NOMO-1 treated with DMSO at 0.1 percent for 48 hours (cell line): Measurements from ENCODE around the gene PLPPR5.
"Not testable (repeated sequence)": the region's sequence is repeated elsewhere in the genome, so short reads cannot be mapped to it uniquely, and the experiment has no call there.

Source experiments
- DNase-seq: peaks from one replicate; lab custom pipeline; 2025; ENCODE audit not compliant: unreplicated experiment; lab: John Stamatoyannopoulos, UW

PLPPR5 gene, protein sequence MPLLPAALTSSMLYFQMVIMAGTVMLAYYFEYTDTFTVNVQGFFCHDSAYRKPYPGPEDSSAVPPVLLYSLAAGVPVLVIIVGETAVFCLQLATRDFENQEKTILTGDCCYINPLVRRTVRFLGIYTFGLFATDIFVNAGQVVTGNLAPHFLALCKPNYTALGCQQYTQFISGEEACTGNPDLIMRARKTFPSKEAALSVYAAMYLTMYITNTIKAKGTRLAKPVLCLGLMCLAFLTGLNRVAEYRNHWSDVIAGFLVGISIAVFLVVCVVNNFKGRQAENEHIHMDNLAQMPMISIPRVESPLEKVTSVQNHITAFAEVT

GRCh38 chr1:99004861-99005442, at the start of gene PLPPR5:
Gene PLPPR5, minus strand, starts transcription at chr1:99004861. Its CDS starts 190 bp downstream, at chr1:99004671.
- DNase-seq, result no peak

GRCh38 chr1:99051611-99052283, 47.1 kb upstream of the PLPPR5 start:
- DNase-seq, result no peak

- no peak for DNase-seq
Observed at GRCh38 chr1:99049745-99050144, 45.1 kb upstream of the PLPPR5 start.

DNA sequence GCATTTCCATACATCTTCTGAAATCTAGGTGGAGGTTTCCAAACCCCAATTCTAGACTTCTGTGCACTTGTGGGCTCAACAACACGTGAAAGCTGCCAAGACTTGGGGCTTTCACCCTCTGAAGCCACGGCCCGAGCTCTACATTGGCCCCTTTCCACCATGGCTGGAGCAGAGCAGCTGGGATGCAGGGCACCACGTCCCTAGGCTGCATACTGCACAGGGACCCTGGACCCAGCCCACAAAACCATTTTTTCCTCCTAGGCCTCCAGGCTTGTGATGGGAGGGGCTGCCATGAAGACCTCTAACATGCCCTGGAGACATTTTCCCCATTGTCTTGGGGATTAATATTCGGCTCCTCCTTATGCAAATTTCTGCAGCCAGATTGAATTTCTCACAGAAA, 32.1 kb upstream of the PLPPR5 start:
- DNase-seq, result not testable (repeated sequence)

DNA sequence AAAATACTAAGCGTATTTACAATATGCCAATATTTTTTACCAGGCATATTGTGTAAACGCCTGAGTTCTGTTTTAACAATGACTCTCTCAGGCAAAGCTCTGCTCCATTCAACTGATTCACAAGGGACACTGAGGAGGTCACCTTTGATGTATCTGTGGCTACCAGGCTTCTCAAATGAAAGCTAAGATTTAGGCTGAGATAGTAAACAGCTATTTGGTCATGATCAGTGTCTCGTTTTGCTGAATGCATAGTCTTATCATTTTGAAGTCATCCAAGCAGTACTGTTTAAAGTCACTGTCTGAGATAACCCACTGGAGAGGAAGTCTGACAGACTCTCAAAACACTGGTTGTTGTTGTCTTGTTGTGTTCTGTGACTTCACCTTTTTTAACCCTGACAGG, 13.7 kb upstream of the PLPPR5 start:
- DNase-seq, result no peak

GRCh38 chr1:99017655-99018054, 13.0 kb upstream of the PLPPR5 start:
- DNase-seq, result no peak

GRCh38 chr1:99010679-99011078, 6.0 kb upstream of the PLPPR5 start:
- no peak for DNase-seq

GRCh38 chr1:99007366-99007765, 2.7 kb upstream of the PLPPR5 start:
- DNase-seq, result no peak

GRCh38 chr1:99005537-99005942, 879 bp upstream of the PLPPR5 start:
- no peak for DNase-seq

DNA sequence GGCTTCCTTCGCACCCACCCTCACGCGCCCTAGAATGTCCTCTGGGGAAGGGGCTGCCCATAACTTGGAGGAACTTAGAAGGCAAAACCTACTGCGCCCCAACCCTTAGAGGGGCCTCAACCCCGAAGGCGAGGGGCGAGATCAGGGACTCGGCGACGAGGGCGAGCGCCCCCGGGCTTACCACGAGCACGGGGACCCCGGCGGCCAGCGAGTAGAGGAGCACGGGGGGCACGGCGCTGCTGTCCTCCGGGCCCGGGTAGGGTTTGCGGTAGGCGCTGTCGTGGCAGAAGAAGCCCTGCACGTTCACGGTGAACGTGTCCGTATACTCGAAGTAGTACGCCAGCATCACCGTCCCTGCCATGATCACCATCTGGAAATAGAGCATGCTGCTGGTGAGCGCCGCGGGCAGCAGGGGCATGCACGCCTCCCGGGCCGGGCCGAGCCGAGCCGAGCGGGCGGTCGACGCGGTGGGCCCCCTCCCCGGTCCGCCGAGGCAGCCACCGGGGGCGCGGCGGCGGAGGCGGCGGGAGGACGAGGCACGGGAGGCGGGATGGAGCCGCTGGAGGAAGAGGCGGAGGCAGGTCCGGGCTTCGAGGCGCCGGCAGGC, 304 bp downstream of the PLPPR5 start:
- DNase-seq, result no peak

DNA sequence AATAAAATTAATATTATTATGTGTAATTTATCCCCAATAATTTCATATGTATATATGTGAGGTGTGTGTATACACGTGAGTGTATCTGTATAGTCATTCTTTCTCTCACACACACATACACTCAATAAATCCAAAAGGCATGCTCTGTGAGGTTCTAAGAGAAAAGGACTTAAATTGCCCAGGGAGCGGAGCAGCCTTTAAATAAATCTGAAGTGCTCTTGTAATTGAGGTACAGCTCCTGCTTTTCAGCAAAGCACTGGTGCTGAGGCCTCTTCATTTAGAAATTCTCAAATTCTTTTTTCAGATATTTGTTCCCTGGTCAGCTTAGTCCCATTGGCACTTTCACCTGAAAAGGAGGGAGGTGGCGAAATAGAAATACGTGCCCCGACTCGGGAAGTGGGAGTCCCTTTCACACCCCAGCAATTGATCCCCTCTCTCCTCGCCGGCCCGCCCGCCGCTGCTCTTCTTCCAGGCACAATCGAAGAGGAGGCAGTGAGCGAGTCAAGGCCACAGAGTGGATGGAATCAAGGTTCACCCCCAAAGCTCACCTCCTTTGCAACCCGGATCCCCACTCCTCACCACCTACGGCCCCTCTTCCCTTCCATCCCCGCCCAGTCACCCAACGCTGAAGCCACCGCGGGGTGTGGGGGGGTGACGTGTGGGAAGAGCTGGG, 944 bp downstream of the PLPPR5 start:
- DNase-seq, result no peak

DNA sequence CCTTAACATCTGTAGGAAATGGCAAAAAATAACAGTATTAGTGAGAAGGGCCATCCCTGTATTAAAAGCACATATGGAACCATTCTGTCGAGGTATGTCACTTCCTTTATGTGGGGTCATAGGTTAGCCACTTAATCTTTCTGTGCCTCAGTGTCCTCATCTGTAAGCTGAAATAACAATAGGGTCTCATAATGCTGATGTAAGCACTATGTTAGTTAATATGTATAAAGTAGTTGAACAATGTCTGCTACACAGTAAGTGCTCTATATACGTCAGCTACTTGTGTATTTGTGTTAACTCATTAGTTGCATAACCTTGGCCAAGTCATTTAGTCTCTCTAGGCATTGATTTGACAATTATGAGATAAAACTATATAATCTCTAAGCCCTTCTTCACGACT, 11.8 kb downstream of the PLPPR5 start:
- no peak for DNase-seq

DNA sequence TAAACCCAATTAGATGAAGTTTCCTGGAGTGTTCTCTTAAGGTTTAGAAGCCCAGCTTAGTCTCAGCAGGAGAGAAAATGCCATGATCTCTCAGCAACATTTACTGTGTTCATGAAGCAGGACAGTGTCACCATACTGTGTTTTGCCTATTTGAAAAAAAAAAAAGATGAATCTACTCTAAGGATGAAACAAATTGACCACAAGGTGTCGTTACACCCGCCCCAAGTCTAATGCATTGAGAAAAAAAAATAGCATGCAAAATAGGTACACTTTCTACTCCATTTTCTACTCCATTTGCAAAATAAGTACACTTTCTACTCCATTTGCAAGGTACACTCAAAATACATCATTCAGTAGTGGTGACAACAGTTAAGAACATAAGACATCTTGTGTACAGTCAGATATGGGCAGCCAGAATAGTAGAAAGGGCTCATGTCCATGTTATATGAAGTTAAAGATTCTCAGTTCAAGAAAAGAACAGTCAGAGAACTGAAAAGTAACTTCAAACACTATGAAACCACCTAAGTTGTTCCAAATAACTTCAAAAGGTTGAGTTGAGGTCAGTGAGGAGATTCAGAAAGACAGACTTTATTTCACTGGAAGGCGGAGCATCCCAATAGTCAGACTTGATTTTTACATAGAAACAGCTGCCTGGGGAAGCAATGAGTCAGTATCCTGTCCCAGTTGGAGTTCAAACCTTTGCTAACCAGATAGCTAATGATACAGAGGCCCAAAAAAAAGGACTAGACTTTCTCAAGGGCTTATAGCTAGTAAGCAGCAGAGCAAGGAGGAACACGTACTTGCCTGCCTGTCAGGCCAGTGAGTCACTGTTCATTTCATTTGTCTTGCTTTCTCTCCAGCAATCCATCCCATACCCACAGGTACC, 13.3 kb downstream of the PLPPR5 start:
- DNase-seq, result no peak

DNA sequence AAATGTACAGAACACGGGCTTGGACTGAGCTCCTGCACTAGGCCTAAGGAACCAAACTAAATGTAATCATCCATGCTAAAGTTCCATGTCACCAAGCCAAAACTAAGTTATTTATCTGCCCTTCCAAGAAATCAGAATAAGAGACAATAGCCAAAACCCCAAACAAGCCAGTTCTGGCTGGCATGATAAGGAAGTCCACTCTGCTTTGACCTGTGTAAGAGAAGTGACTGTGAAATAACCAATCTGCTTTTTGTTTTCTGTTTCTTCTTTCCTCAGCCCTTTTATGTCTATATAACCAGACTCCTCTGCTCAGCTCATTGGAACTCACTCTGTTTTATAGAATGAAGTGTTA, 15.1 kb downstream of the PLPPR5 start:
- no peak for DNase-seq

DNA sequence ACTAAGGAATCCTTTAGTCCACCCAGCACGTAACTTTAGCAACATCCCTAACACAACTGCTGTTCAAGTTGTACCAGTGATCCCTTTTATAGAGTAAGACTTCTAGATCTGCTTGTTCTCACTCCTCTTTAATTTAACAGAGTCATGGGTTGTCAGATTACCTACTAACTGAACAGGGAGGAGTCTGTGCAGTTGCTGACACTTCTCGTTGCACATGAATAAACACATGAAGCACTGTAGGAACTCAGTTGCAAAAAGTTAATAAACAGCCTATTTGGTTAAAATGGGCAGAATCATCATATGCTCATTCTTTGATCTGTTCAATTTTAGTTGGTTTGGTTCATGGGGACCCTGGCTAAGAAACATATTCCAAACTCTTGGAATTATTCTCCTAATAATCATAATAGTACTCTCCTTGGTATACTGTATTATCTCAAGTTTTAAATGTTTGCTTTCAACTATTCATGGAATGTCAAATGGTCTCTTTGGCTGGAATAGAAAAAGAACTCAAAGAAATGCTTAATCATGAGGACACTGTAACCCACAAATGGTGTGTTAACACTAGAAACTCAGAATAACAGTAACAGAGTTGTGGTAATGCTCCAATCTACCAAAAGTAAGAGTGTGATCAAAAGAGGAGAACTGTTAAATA, 15.6 kb downstream of the PLPPR5 start:
- no peak for DNase-seq

GRCh38 chr1:98985687-98986086, 19.0 kb downstream of the PLPPR5 start:
- no peak for DNase-seq

DNA sequence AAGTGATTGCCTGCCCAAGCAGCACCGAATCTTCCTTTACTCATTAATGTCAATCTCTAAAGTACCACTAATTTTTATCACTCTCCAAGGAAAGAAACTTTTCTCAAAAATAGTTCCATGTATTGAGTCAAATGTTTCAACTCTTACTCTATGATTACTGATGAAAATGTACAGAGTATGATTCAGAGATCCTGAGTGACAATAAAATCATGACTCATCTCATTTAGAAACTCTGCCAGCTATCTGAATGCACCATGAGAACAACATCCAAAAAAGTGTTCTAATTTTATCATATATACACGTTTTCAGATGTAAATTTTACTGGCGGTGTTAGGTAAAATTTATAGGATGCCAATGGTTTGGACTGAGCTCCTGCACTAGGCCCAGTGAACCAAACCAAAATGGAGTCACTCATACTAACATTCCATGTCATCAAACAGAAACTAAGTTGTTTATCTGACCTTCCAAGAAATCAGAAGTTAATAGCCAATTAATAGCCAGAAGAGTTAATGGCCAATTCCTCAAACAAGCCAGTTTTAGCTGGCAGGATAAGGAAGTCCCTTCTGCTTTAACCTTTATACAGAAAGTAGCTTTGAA, 22.6 kb downstream of the PLPPR5 start:
- no peak for DNase-seq

GRCh38 chr1:98979463-98979862, 25.2 kb downstream of the PLPPR5 start:
- DNase-seq, result no peak

DNA sequence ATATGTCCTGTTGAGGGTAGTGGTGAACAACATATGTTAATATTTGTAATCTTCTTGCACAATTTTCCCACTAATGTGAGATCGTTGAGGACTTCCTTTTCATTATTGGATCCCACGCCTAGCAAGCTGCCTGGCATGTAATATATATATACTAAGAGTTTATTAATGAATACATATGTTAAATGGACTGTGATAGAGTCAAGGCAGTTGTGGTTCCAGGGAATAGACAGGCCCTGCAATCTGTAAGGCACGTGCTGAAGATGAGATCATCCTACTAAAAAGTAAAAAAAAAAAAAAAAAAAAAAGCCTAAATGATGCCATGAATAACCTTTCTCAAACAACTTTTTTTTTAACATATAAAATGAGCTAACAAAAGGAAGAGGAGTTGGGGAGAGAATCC, 28.9 kb downstream of the PLPPR5 start:
- DNase-seq, result no peak

GRCh38 chr1:98975113-98975512, 29.5 kb downstream of the PLPPR5 start:
- no peak for DNase-seq
